Measurements from ENCODE around the gene FER1L5. TPM values are rescaled to one million over a fixed set of nuclear protein-coding genes. Genes with fewer than 3 reads are reported as not detected.

The FER1L5 gene
- 1.1 TPM for total RNA-seq

DNA sequence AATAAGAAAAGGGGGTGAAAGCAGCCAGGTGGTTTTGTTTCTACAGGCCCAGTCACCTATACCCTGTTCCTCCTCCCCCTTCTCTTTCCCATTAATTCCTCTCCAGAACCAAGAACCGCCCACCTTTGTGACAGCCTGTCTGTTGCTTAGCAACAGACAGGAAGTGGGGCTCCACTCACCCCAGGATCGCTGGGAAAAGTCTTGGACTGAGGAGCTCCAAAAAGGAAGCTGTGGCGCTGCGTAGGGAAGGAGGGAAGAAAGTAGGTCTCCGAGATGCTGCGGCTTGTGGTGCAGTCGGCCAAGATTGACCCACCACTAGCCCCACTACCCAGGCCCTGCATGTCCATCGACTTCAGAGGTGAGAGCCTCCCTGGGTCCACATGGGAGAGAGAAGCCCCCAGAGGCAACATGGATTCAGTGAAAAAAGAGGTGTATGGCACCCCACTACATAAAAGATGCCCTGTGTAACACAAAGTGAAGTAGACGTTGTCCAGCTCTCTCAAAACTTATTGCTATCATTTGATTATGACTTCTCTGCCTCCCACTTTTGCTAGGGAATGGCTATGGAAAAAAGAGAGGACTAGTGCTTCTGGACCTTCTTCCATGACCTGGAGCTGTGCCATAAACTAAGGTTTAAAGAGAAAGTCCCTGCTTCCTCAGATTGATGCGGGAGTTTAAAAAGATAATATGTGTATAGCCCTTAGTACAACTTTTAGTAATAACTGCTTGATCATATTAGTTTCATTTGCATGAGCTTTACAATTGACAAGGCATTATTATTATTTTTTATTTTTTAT is at the start of gene FER1L5:
FER1L5 (plus strand) TSS at position 201 of the 797 bp plus-strand sequence; CDS start at position 274, 73 bp downstream.
- no peak for DNase-seq (ENCODE audit: low spot score)

DNA sequence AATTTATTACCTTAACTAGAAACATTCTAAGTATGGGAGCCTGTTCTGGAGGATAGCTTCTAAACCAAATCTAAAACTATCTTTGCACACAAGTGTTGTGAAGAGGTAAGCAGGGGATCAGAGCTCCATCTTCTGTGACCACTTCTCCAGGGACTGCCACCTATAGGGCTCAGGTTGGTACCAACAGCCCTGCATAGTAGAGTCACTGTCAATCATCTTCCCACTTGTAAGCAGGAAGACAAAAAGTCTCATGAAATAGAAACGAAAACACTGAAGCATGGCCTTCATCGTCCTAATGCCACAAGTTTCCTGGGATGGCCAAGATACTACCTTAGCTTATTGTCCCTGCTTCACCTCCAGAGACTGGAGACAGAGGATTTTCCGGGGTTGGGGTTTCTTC is 48.3 kb upstream of the FER1L5 start:
- no peak for DNase-seq (ENCODE audit: low spot score)

DNA sequence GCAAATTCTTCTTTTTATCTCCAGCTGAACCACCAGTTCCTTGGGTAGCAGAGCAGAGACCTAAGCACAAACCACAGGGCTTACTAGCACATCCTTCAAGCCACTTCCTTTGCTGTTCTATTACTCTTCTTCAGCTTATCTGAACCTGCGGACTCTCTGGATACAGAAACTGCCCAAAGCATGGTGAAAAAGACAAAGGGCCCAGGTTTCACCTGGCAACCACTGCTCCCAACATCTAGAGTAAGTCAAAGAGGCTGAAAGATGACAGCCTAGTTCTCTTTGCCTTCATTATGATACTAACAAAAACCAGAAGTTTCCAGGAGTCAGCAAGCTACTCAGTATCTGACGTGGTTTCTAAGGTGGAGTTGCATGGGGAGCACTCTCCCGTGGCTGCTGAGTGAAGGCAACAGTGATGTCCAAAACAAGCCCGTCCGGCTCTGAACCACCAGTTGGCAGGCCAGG is 47.8 kb upstream of the FER1L5 start:
- DNase-seq (ENCODE audit: low spot score), result no peak

DNA sequence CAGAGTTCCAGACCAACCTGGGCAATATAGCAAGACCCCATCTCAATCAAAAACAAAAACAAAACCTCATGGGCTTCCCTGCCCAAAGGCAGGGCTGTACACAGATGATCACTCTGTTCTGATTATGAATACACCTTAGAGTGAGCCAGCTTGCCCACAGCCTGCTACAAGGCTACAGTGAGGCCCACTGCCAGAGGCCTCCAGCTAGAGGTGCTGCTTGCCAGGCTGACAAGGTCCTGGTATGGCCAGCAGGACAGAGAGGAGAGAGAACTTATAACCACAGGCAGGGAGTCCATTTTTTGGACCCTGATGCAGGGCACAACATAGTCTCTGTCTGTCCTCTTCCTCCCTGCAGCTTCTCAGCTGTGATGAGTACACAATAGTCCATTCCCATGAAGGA is 46.0 kb upstream of the FER1L5 start:
- DNase-seq (ENCODE audit: low spot score), result no peak

DNA sequence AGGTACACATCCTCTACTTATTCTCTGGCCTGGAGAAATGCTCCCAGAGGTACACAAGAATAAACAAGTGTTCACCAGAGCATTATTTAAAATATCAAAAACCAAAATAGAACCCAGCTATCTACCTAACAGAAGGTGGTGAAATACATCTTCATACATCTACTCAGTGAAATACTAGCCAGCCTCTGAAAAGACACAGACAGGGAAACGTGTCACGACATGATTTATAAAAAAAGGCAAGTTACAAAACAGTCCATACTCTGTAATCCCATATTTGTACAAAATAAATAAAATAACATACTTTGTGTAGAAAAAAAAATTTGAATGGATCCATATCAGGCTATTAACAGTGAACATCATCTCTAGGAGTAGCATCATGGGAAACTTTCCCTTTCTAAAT is 42.6 kb upstream of the FER1L5 start:
- DNase-seq (ENCODE audit: low spot score), result no peak

DNA sequence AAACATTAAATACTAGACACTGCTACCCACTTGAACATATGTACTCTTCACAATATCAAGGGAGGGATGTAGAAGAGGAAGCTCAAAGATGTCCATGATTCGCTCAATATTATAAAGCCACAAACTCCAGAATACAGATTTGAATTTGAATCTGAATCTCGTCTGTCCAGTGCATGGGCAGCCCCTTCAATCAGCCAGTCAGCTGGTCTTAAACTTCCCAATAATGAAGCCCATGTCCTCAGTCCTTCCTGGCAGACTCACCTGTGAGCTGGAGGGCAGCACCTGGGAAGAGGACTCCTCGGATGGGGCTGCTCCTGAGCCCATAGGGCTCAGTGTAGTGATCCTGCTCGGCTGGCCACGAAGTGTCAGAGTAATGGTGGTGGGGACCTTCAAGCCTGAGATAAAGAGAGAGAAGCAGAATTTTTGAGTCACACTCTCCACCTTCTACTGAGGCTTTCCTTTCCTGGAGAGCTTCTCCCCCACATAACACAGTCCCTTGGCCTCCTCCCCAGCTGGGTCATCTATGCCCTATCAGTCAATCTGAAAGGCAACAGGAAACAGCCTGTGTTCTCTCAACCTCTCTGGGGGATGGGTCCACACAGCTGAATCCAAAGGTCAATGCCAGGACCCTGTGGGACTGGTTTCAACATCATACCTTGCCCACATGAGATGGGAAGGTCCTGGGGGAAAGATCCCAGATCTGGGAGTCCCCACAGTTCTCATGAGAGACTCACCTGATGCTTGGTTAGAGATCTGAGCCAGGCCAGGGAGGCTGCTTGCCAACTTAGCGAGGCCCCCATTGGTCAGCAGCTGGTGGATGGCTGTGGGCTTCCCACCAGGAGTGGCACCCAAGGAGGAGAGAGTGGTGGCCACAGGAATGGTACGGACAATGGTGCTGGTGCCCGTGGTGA is 40.9 kb upstream of the FER1L5 start:
- no peak for DNase-seq (ENCODE audit: low spot score)

DNA sequence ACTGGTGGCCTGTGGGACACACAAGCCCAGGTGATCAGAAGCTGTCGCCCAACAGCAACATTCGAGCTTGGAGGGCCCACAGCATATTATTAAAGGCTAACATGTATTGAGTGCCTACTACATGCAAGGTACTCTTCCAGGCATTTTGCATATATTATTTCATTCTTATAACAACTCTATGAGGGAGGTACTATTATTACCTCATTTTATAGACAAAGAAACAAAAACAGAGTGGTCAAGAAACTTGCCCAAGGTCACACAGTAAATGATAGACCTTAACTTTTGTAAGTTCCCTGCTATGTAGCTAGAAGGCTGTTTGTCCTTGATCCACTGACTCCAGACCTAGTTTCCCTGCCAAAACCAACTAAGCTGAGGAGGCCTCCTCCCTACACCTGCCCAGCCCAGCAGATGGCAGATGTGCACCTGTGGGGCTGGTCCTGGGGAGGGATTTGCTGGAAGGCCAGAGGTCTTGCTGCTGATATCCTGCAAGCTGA is 40.2 kb upstream of the FER1L5 start:
- DNase-seq (ENCODE audit: low spot score), result no peak

DNA sequence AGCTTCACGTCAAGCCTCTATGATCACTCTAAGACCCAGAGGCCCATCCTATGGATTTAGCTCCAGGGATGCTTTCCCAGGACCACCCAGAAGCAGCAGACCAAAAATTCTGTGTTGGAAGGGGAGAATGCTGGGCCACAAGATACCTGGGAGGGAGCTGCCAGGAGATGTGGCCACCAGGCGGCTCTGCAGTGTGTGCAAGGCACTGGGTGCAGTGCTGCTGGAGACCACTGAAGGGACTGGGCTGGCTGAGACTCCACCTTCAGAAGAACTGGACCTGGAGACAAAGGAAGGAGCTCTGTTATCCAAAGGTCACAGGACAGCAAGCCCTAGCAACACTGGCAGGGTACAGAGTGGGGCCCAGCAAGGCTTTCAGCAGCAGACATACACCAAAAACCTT is 38.5 kb upstream of the FER1L5 start:
- no peak for DNase-seq (ENCODE audit: low spot score)

DNA sequence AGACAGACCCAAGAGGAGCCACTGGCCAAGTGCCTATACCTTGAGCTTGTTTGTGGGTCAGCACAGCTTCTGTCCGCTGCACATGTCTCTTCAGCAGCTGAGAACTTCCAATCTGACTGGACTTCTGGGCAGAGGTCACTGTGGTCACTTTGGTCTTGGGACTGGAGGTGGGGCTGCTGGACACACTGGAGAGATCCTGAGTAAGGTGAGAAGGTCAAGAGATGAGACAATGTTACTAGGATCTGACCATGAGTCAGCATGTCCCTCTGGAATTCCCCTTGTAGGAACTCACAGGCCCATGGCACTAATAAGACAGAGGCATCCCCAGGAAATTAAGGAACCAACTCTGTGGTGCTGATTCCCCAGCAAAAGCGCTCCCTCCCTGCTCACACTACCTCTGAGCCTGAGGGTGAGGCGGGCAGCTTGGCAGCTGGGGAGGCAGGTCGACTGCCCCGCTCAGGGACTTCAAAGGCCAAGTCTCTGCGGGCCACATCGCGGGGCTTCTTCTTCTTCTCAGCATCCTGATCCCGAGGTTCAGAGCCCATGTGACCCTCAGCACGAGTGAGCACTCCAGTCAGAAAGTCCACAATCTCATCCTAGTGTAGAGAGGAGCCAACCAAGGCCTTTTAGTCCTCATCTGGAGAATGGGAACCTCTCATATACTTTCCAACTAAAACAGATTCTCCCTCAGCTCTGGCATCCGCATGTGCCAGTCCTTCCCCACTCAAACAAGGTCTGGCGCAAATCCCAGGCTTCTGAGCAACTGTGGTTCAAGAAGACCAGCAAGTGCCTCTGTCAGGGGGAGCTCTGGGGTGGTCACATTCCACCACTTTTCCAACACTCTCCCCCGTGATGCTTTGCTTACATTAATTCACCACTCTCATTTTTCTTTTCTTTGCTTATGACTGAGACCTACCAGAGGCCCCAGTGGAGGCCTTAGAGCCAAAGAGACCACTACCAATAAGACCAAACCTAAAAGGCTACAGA is 33.8 kb upstream of the FER1L5 start:
- no peak for DNase-seq (ENCODE audit: low spot score)

DNA sequence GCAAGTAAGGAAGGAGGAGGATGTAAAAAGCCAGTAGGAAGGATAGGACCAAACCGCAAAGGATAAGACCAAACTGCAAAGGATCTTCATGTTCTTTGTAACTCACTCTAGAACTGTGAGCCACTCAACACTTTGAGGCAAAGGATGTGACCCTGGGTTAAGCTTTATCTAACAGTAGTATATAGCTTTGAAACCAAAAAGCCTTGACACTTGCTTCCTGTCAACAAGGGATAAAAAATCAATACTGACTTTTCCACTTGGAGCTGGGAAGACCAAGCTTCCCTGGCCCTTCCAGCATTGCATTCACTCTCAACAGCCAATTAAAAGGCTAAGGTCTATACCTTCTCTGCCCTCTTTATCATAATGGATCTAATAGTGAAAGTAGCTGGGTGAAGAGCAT is 26.4 kb upstream of the FER1L5 start:
- no peak for DNase-seq (ENCODE audit: low spot score)

DNA sequence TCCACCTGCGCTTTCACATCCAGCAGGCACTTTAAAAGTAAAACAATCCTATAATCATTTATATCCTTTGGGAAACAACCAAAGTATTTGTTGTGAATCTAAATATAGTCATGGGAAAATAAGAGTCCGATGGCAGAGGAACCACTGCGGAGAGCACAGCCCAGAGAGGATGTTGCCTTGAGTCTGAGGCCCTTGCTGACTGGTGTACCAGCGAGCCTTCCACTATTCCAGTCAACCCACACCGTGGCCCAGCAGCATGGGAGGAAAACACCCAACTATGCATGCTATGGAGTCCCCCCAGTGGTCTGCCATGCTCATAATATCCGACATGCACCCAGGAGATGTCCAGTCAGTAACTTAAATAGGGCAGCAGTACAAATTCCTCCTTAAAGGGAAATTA is 26.0 kb upstream of the FER1L5 start:
- no peak for DNase-seq (ENCODE audit: low spot score)

DNA sequence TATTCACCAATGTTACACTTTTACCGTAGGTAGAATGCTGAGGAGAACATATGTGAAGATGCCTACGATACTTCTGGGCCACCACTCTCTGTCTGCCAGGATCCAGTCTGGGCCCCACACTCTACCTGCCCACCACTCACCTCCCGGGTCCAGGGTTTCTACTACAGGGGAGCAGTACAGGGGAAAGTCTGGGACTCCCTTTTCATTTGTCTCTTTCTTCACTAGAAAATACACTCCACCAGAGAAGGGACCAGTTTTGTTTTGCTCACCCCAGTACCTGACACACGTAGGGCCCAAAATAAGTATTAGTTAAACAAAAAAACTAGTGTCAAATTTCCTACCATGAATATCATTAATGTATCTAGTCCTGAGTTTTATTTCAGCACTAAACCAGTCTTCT is 25.6 kb upstream of the FER1L5 start:
- DNase-seq (ENCODE audit: low spot score), result no peak

DNA sequence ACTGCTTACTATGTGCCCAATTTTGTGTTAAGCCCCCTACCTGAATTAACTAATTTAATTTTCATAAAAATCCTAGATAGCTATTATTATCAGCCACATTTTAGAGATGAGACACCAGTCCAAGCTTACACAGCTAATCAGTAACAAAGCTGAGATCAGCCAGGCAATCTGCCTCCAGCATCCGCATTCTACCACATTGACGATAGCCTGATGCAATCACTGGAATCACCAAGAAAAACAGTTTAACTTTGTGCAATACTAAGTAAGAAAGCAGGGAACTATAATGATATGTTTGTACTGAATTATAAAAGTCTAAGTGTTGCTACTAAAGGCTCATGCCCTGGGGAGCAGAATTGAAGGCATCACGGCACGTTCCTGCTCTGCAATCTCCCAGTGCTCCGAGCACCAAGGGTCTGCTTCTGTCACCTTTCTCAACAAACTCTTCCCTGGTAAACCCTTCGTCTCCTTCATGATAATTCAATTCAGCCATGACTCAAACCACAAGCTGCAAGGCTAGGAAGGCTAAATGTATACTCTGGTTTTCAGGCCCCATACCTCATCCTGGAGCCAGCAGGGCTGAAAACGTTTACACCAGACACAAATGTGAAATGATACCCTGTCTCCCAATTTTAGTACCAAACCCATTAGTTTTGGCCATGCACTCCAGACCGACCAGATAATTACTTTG is 23.8 kb upstream of the FER1L5 start:
- DNase-seq (ENCODE audit: low spot score), result no peak

DNA sequence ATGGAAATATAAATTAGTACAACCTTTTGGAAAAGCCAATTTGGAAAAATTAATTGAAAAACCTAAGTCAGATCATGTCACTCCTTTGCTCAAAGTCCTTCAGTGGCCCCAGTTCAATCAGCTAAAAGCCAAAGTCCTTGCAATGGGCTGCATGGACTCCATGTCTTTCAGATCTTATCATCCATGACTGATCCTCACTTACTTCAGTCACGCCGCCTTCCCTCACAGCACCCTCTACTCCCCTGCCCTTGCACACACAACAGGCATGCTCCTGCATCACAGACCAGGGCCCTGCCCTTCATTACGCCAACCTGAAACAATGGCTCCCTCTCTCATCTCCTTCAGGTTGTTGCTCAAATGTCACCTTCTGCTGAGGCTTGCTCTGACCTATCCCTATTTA is 20.0 kb upstream of the FER1L5 start:
- no peak for DNase-seq (ENCODE audit: low spot score)

DNA sequence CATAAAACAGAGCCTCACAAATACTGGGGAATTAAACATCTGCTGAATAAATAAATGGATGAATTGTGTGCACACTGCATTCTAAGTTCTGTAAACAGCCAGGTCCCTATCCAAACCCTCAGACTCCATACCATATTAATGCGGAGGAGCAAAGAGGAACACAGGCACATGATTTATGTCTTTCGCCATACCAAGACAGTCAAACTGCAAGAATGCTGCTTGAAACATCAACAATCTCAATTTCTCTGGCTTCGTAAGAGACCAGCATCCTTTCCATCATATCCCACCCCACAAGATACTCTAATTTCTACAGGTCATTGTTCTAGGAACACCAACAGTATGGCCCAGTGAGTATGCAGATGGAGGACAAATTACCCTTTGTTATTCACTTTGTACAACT is 19.4 kb upstream of the FER1L5 start:
- DNase-seq (ENCODE audit: low spot score), result no peak

DNA sequence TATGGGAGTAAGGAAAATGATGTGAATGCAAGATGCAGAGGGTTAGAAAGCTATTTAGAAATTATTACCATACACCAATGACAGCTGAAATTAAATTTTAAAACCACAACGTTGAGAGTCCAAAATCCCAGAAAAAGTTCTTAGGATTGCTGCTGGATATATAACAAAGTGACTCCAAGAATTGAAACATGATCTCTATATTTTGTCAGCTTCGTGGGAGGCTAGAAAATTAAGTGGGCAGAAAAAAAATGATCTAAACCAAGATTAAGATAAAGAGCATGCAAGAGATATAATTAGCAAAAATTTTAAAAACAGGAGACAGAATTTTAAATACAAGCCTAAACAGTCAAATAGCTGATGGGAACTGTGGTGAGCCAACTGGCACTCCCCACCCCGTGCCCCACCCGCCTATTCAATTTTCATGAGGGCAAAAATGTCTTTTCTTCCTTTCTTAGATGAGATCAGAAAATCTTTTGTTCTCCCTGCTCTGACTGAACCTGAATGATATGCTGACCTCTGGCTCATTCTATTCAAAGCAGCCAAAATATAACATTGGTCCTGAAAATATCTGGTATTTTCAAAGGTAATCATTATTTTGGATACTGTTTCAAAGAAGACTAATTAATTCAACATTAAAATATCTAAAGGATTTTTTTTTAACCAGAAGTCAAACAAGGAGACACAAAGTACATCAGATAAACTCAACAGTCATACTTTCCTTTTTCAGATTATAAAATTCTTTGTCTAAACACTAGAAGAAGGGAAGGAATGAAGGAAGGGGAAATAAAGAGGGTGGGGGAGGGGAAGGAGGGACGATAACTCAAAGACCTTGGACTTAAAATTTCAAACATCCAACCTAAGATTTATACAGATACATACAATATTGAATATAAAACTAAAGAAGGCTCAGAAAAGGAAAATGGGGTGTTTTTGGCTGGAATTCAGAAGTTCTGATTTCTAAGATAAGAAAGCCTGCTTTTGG is 16.7 kb upstream of the FER1L5 start:
- DNase-seq (ENCODE audit: low spot score), result no peak

DNA sequence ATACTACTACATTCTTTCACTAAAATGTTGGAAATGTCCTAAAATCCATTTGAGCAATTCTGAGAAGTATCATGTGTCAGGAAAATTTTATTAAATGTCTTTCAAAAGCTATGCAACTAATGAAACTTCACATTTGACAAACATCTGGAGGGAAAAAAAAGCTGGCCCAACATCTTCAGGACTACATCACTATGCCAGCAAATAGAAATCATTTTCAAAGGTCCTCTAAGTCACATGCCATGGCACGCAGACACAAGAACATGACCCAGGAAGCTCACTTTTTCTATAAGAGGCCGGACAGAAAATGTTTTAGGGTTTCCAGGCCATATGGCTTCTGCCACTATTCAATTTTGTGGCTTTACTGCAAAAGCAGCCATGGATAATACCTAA is 16.0 kb upstream of the FER1L5 start:
- DNase-seq (ENCODE audit: low spot score), result no peak

DNA sequence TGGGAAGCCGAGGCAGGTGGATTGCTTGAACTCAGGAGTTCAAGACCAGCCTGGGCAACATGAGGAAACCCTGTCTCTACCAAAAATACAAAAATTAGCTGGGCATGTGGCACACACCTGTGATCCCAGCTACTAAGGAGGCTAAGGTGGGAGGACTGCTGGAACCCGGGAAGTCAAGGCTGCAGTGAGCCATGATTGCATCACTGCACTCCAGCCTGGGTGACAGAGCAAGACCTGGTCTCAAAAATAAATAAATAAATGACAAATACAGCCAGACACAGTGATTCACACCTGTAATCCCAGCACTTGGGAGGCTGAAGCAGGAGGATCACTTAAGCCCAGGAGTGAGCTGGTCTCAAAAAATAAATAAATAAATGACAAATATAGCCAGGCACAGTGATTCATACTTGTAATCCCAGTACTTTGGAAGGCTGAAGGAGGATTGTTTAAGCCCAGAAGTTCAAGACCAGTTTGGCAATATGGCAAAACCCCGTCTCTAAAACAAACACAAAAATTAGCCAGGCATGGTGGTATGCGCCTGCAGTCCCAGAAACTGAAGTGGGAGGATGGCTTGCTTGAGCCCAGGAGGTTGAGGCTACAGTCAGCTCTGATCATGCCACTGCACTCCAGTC is 10.6 kb upstream of the FER1L5 start:
- no peak for DNase-seq (ENCODE audit: low spot score)

DNA sequence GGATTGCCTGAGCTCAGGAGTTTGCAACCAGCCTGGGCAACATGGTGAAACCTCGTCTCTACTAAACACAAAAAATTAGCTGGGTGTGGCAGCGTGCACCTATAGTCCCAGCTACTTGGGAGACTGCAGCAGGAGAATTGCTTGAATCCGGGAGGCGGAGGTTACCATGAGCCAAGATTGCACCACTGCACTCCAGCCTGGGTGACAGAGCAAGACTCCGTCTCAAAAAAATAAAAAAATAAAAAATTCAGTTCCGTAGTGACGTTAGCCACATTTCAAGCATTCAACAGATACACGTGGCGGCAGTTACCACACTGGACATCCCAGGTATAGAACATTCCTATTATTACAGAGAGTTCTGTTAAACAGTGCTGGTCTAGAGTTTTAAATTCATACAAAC is 8.9 kb upstream of the FER1L5 start:
- no peak for DNase-seq (ENCODE audit: low spot score)

Data from mucosa of gallbladder (tissue), 1 donor.